Gastroesophageal sphincter (tissue), 4 donors: ENCODE data around the gene XKR7. TPM values are rescaled to one million over a fixed set of nuclear protein-coding genes. Genes with fewer than 3 reads are reported as not detected.

Source experiments
- ATAC-seq: fragments of 150-250 bp; one replicate; pipeline ENCODE4 v1.9.1; 2016; ENCODE audit warnings: mild to moderate bottlenecking, moderate library complexity
- H3K27ac ChIP-seq, 4 donors: fragments of 200-600 bp; sonication (generic) in 3 of 4; 1 replicate in 3 of 4; 2 replicates in 1 of 4; pipeline ENCODE4 v1.5.1; 2016 to 2019
- H3K27me3 ChIP-seq: fragments of 200-600 bp; sonication (generic); one replicate; pipeline ENCODE4 v1.5.1; 2019
- H3K36me3 ChIP-seq, 2 donors: fragments of 200-600 bp; sonication (generic); one replicate each; pipeline ENCODE4 v1.5.1; 2019; ENCODE audit warnings: control low read depth in 1 of 2
- H3K4me1 ChIP-seq, 3 donors: fragments of 200-600 bp; sonication (generic); 1 replicate in 2 of 3; 2 replicates in 1 of 3; pipeline ENCODE4 v1.5.1; 2016 to 2019; ENCODE audit warnings: control low read depth in 2 of 3
- H3K4me3 ChIP-seq, 2 donors: fragments of 200-600 bp; sonication (generic); one replicate each; pipeline ENCODE4 v1.5.1; 2019; ENCODE audit warnings: mild to moderate bottlenecking in 1 of 2, moderate library complexity in 1 of 2
- H3K9me3 ChIP-seq, 3 donors: fragments of 200-600 bp; sonication (generic); one replicate each; pipeline ENCODE4 v1.5.1; 2017 to 2019; ENCODE audit warnings: control low read depth in 2 of 3
- CTCF ChIP-seq, 4 experiments: fragments of 200-600 bp in 2 of 4; fragments of 450-650 bp in 2 of 4; sonication (generic) in 1 of 4; IDR thresholded peaks; one replicate each; pipeline ENCODE4 v1.5.1; 2017 to 2019; ENCODE audit warnings: antibody characterized with exemption in 4 of 4, mild to moderate bottlenecking in 2 of 4, moderate library complexity in 2 of 4
- EP300 ChIP-seq: sonication (generic); formaldehyde crosslinking; IDR thresholded peaks from one replicate; pipeline ENCODE4 v1.6.1; 2017; ENCODE audit warnings: antibody characterized with exemption, mild to moderate bottlenecking
- POLR2A ChIP-seq, 2 donors: fragments of 450-650 bp; IDR thresholded peaks; one replicate each; pipeline ENCODE4 v1.6.1; 2017; ENCODE audit warnings: antibody characterized with exemption in 2 of 2, mild to moderate bottlenecking in 2 of 2, moderate library complexity in 1 of 2
- POLR2AphosphoS5 ChIP-seq: sonication (generic); formaldehyde crosslinking; IDR thresholded peaks from one replicate; pipeline ENCODE4 v1.6.1; 2017; ENCODE audit warnings: antibody characterized with exemption
- WGBS, 2 donors: methylation state at CpG; one replicate each; pipeline ENCODE4 v1.1.5; 2018; ENCODE audit warnings: low coverage in 1 of 2; 5-methylcytosine and 5-hydroxymethylcytosine counted together
- total RNA-seq, 4 donors: library from RNA; depleted of rRNA; stranded (reverse); fragments of >200 nt; gene quantifications; one replicate each; pipeline ENCODE4 v1.1.0, GENCODE V29; 2016

XKR7 gene
- total RNA-seq, 4 donors from 2014 or later: 0.04 to 0.07 TPM; not detected in 2

GRCh38 chr20:31951203-31951529 lies 16.8 kb upstream of the XKR7 start:
- TF ChIP-seq EP300 (no peak), CTCF (IDR thresholded peaks at IDR 0.05) (no peak), POLR2A (IDR thresholded peaks at IDR 0.05) (no peak), POLR2AphosphoS5 (no peak)
- H3K27me3 ChIP-seq: peaks cover 4% of the 10 kb centered on the region
- peaks cover 5 to 28% (median 11%) of the 10 kb centered on the region in 3 donors for H3K4me1 ChIP-seq
- peak overlapping the region; percentile 57 to 81 for H3K4me3 ChIP-seq
- no peak for ATAC-seq
- peak overlapping the region; percentile 13 to 90 (median 84) for H3K27ac ChIP-seq
- peaks cover 5 to 36% of the 10 kb centered on the region in 2 donors for H3K36me3 ChIP-seq
- peaks cover 0 to 5% (median 0%) of the 10 kb centered on the region in 3 donors for H3K9me3 ChIP-seq
- WGBS, 2 donors: 6 to 14% methylated on average over 4 to 6 of the region's 6 CpGs

- peak; percentile 98 for ATAC-seq
- TF ChIP-seq EP300 (no peak), POLR2A (IDR thresholded peaks at IDR 0.05) (peak; percentile 58 to 65), CTCF (IDR thresholded peaks at IDR 0.05) (peak; percentile 77 to 96 (median 87)), POLR2AphosphoS5 (peak; percentile 66)
- 0 to 5% methylated on average over 4 to 5 of the region's 63 CpGs for WGBS, 2 donors
- Histone ChIP-seq H3K4me1 (peaks cover 5 to 28% (median 11%) of the 10 kb centered on the region in 3 donors), H3K27ac (peak within 1 kb of the TSS; percentile 13 to 90 (median 84)), H3K27me3 (peaks cover 10% of the 10 kb centered on the region), H3K4me3 (peak within 1 kb of the TSS; percentile 57 to 81), H3K9me3 (peaks cover 0 to 5% (median 0%) of the 10 kb centered on the region in 3 donors), H3K36me3 (peaks cover 5 to 30% of the 10 kb centered on the region in 2 donors)
These were observed 16.2 kb upstream of the XKR7 start, which contains the start of gene PDRG1 for GRCh38 chr20:31951530-31952453. PDRG1 (minus strand) TSS chr20:31952046; CDS start chr20:31951961, 85 bp downstream.

GRCh38 chr20:31953556-31954148 lies 14.3 kb upstream of the XKR7 start:
- TF ChIP-seq POLR2A (IDR thresholded peaks at IDR 0.05) (no peak), POLR2AphosphoS5 (no peak), CTCF (IDR thresholded peaks at IDR 0.05) (no peak), EP300 (no peak)
- peaks cover 5 to 28% (median 11%) of the 10 kb centered on the region in 3 donors for H3K4me1 ChIP-seq
- peaks cover 23% of the 10 kb centered on the region for H3K27me3 ChIP-seq
- no peak overlapping the region for H3K27ac ChIP-seq
- H3K36me3 ChIP-seq: peaks cover 0 to 12% of the 10 kb centered on the region in 2 donors
- no peak overlapping the region for H3K4me3 ChIP-seq
- WGBS, 2 donors: 74 to 75% methylated on average over 1 to 2 of the region's 6 CpGs
- ATAC-seq: no peak
- H3K9me3 ChIP-seq: no peaks in the 10 kb centered on the region

- no peak overlapping the region for H3K27ac ChIP-seq
- H3K27me3 ChIP-seq: peaks cover 30% of the 10 kb centered on the region
- H3K4me1 ChIP-seq: peaks cover 5 to 23% (median 11%) of the 10 kb centered on the region in 3 donors
- 63 to 82% methylated on average over 1 of the region's 1 CpG for WGBS, 2 donors
- no peak overlapping the region for H3K4me3 ChIP-seq
- no peaks in the 10 kb centered on the region for H3K9me3 ChIP-seq
- ATAC-seq: no peak
- TF ChIP-seq CTCF (IDR thresholded peaks at IDR 0.05): no peak
- TF ChIP-seq EP300: no peak
- TF ChIP-seq POLR2A (IDR thresholded peaks at IDR 0.05): no peak
- H3K36me3 ChIP-seq: peaks cover 0 to 3% of the 10 kb centered on the region in 2 donors
These were observed 13.5 kb upstream of the XKR7 start for GRCh38 chr20:31954500-31954899.
